Neuronal stem cell (in vitro differentiated cells): Measurements from ENCODE around the gene CARD8.
A peak's percentile ranks its signal among the peaks of the same experiment; 100 is the strongest.

Experiments
- DNase-seq: peaks from one replicate; pipeline ENCODE4 v3.0.0-alpha.2; 2013; ENCODE audit warnings: low spot score
- H2AFZ ChIP-seq: one replicate; pipeline ENCODE4 v1.6.1; 2013; ENCODE audit warnings: mild to moderate bottlenecking, low read length, inconsistent platforms
- H2AK5ac ChIP-seq: 2 replicates; pipeline ENCODE4 v1.6.1; 2013; ENCODE audit warnings: low read depth, mild to moderate bottlenecking, inconsistent platforms, low read length, moderate library complexity, mixed read lengths
- H2BK120ac ChIP-seq: 2 replicates; pipeline ENCODE4 v1.6.1; 2013; ENCODE audit warnings: low read depth, mild to moderate bottlenecking, inconsistent platforms, low read length, moderate library complexity, mixed read lengths
- H2BK12ac ChIP-seq: one replicate; pipeline ENCODE4 v1.6.1; 2013; ENCODE audit warnings: low read length, inconsistent platforms
- H2BK15ac ChIP-seq: 2 replicates; pipeline ENCODE4 v1.6.1; 2013; ENCODE audit warnings: mild to moderate bottlenecking, low read length, inconsistent platforms, mixed read lengths
- H2BK5ac ChIP-seq: one replicate; pipeline ENCODE4 v1.6.1; 2013; ENCODE audit warnings: inconsistent platforms, mild to moderate bottlenecking, low read length, moderate library complexity
- H3K14ac ChIP-seq: one replicate; pipeline ENCODE4 v1.6.1; 2013; ENCODE audit warnings: low read length, inconsistent platforms
- H3K18ac ChIP-seq: 2 replicates; pipeline ENCODE4 v1.6.1; 2013; ENCODE audit warnings: low read length, inconsistent platforms
- H3K23ac ChIP-seq: 2 replicates; pipeline ENCODE4 v1.6.1; 2013; ENCODE audit warnings: low read depth, mild to moderate bottlenecking, mixed read lengths, low read length, inconsistent platforms; ENCODE audit not compliant: poor library complexity
- H3K27ac ChIP-seq: replicated peaks from 3 replicates; pipeline ENCODE4 v1.5.1; 2013; ENCODE audit warnings: low read length, inconsistent platforms
- H3K27me3 ChIP-seq, 3 experiments: 2 replicates each; pipeline ENCODE4 v1.6.1; 2013; ENCODE audit warnings: low read length in 3 of 3, mild to moderate bottlenecking in 2 of 3, inconsistent platforms in 1 of 3, low read depth in 1 of 3, mixed read lengths in 1 of 3, moderate library complexity in 1 of 3; ENCODE audit not compliant: control insufficient read depth in 3 of 3, insufficient read depth in 3 of 3
- H3K36me3 ChIP-seq, 2 donors: replicated peaks in 1 of 2; 2 replicates each; pipeline ENCODE4 v1.6.1; 2013; ENCODE audit warnings: low read length in 2 of 2; ENCODE audit not compliant: control insufficient read depth in 2 of 2, insufficient read depth in 2 of 2
- H3K4ac ChIP-seq: 2 replicates; pipeline ENCODE4 v1.6.1; 2013; ENCODE audit warnings: inconsistent platforms, mild to moderate bottlenecking, low read length, moderate library complexity
- H3K4me1 ChIP-seq, 2 donors: 1 replicate in 1 of 2; 2 replicates in 1 of 2; pipeline ENCODE4 v1.6.1; 2013; ENCODE audit warnings: low read length in 2 of 2, low read depth in 1 of 2; ENCODE audit not compliant: control insufficient read depth in 2 of 2, insufficient read depth in 1 of 2
- H3K4me2 ChIP-seq: one replicate; pipeline ENCODE4 v1.6.1; 2013; ENCODE audit warnings: mild to moderate bottlenecking, low read length, inconsistent platforms; ENCODE audit not compliant: insufficient read depth, poor library complexity, severe bottlenecking
- H3K4me3 ChIP-seq, 2 donors: 2 replicates each; pipeline ENCODE4 v1.5.1; 2013; ENCODE audit warnings: low read length in 2 of 2, mild to moderate bottlenecking in 2 of 2, inconsistent platforms in 1 of 2, moderate library complexity in 1 of 2
- H3K79me1 ChIP-seq: one replicate; pipeline ENCODE4 v1.6.1; 2013; ENCODE audit warnings: low read depth, mild to moderate bottlenecking, inconsistent platforms, low read length, moderate library complexity
- H3K9ac ChIP-seq: one replicate; pipeline ENCODE4 v1.6.1; 2013; ENCODE audit warnings: mild to moderate bottlenecking, low read depth, low read length, inconsistent platforms; ENCODE audit not compliant: poor library complexity
- H3K9me3 ChIP-seq, 2 donors: replicated peaks in 1 of 2; 2 replicates each; pipeline versions ENCODE3 to v1.6.1; 2013; ENCODE audit warnings: low read length in 2 of 2, mild to moderate bottlenecking in 2 of 2, inconsistent platforms in 1 of 2, low read depth in 1 of 2, mixed read lengths in 1 of 2, moderate library complexity in 1 of 2; ENCODE audit not compliant: control insufficient read depth in 2 of 2, insufficient read depth in 1 of 2
- H4K8ac ChIP-seq: one replicate; pipeline ENCODE4 v1.6.1; 2013; ENCODE audit warnings: low read depth, mild to moderate bottlenecking, inconsistent platforms, low read length, moderate library complexity
- H4K91ac ChIP-seq: one replicate; pipeline ENCODE4 v1.6.1; 2013; ENCODE audit warnings: low read length, low read depth, mild to moderate bottlenecking, inconsistent platforms; ENCODE audit not compliant: poor library complexity
- WGBS, 2 donors: extraction: QIAGEN DNeasy Blood & Tissue Kit; methylation state at CpG; one replicate each; pipeline ENCODE4 v1.1.7; 2013; ENCODE audit warnings: missing lambda C conversion rate in 2 of 2, mixed read lengths in 1 of 2; ENCODE audit not compliant: insufficient read length in 2 of 2, insufficient replicate concordance in 1 of 2; ENCODE audit errors: extremely low coverage in 2 of 2; 5-methylcytosine and 5-hydroxymethylcytosine counted together

The CARD8 gene

DNA sequence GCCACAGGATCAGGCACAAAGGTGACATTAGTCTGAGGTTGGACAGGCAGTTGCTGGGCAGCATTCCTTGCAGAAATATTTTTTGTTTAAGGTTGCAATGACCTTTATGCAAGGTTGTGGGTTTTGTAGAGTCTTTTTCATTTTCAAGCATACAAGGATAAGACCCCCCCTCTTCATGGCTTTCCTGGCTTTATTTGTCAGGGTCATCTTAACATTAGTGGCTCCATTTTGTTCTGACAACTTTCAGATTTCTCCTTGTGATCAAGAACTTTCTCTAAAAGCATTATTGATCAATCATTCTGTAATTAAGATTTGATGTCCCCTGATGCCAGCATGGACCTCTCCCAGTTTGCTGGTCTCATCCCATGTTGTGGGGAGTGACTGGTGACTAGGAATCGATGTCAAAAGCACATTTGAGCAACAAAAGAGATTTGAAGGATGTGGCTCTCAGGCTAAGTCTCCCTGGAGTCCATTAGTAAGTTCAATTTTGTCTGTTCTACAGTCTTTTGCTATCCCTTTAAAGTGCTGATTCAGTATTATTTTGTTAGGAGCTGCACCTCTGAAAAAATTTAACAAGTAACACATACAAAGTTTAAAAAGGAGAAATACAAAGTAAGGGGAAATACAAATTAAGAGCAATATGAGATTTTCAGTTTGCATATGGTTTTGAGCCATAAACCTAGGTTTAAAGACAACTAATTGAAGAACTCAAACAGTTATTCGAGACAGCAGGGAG is 5.3 kb downstream of the CARD8 start:
- no peak overlapping the region for H2BK15ac ChIP-seq
- WGBS, 2 donors = no CpG with 5 or more reads among the region's 2 CpGs
- no peaks in the 10 kb centered on the region for H3K79me1 ChIP-seq
- no peak overlapping the region for H3K9ac ChIP-seq
- H4K8ac ChIP-seq = no peak overlapping the region
- no peak overlapping the region for H2AFZ ChIP-seq
- H2BK120ac ChIP-seq = no peak overlapping the region
- no peak for DNase-seq
- H3K4ac ChIP-seq = no peak overlapping the region
- H3K4me3 ChIP-seq = no peak overlapping the region
- H2BK5ac ChIP-seq = no peak overlapping the region
- peaks cover 1 to 71% of the 10 kb centered on the region in 2 donors for H3K36me3 ChIP-seq
- H3K18ac ChIP-seq = no peak overlapping the region
- no peak overlapping the region for H4K91ac ChIP-seq
- no peak overlapping the region for H3K27ac ChIP-seq
- peaks cover 2% of the 10 kb centered on the region in 2 donors for H3K4me1 ChIP-seq
- no peak overlapping the region for H3K4me2 ChIP-seq
- H3K14ac ChIP-seq = no peak overlapping the region
- H3K9me3 ChIP-seq = peaks cover 0 to 11% of the 10 kb centered on the region in 2 donors
- H2AK5ac ChIP-seq = no peak overlapping the region
- H3K27me3 ChIP-seq = no peaks in the 10 kb centered on the region
- no peak overlapping the region for H2BK12ac ChIP-seq
- no peak overlapping the region for H3K23ac ChIP-seq

- Histone ChIP-seq H3K23ac (no peak overlapping the region), H3K4me1 (peaks cover 0 to 2% of the 10 kb centered on the region in 2 donors), H2BK120ac (no peak overlapping the region), H3K4me2 (no peak overlapping the region), H3K9ac (no peak overlapping the region), H3K79me1 (no peaks in the 10 kb centered on the region), H3K4me3 (no peak overlapping the region), H3K9me3 (peaks cover 0 to 11% of the 10 kb centered on the region in 2 donors), H3K27ac (no peak overlapping the region), H4K91ac (no peak overlapping the region), H3K4ac (no peak overlapping the region), H2BK12ac (no peak overlapping the region), H3K18ac (no peak overlapping the region), H3K27me3 (no peaks in the 10 kb centered on the region), H3K14ac (no peak overlapping the region), H4K8ac (no peak overlapping the region), H3K36me3 (peaks cover 1 to 71% of the 10 kb centered on the region in 2 donors), H2BK15ac (no peak overlapping the region), H2BK5ac (no peak overlapping the region), H2AFZ (no peak overlapping the region), H2AK5ac (no peak overlapping the region)
- WGBS, 2 donors = no CpG with 5 or more reads among the region's 13 CpGs
- DNase-seq = no peak
Measured at GRCh38 chr19:48249502-48250014, 6.2 kb downstream of the CARD8 start.

GRCh38 chr19:48248081-48248833 is 7.5 kb downstream of the CARD8 start:
- H3K23ac ChIP-seq = no peak overlapping the region
- no peak overlapping the region for H3K4me2 ChIP-seq
- H3K18ac ChIP-seq = no peak overlapping the region
- H2BK15ac ChIP-seq = no peak overlapping the region
- no peaks in the 10 kb centered on the region for H3K27me3 ChIP-seq
- no peak overlapping the region for H2BK120ac ChIP-seq
- no peak overlapping the region for H3K9ac ChIP-seq
- no peak overlapping the region for H4K91ac ChIP-seq
- H3K14ac ChIP-seq = no peak overlapping the region
- peaks cover 0 to 6% of the 10 kb centered on the region in 2 donors for H3K9me3 ChIP-seq
- H3K79me1 ChIP-seq = no peaks in the 10 kb centered on the region
- H3K4me3 ChIP-seq = no peak overlapping the region
- no peak overlapping the region for H4K8ac ChIP-seq
- H3K36me3 ChIP-seq = peaks cover 1 to 68% of the 10 kb centered on the region in 2 donors
- no peak for DNase-seq
- H2AK5ac ChIP-seq = no peak overlapping the region
- H2BK5ac ChIP-seq = no peak overlapping the region
- H3K4ac ChIP-seq = no peak overlapping the region
- H2BK12ac ChIP-seq = no peak overlapping the region
- H3K27ac ChIP-seq = no peak overlapping the region
- H3K4me1 ChIP-seq = peaks cover 0 to 2% of the 10 kb centered on the region in 2 donors
- H2AFZ ChIP-seq = no peak overlapping the region
- WGBS, 2 donors = no CpG with 5 or more reads among the region's 7 CpGs

GRCh38 chr19:48247212-48247611 is 8.5 kb downstream of the CARD8 start:
- Histone ChIP-seq H4K8ac (no peak overlapping the region), H3K18ac (no peak overlapping the region), H3K4ac (no peak overlapping the region), H2BK120ac (no peak overlapping the region), H3K27me3 (no peaks in the 10 kb centered on the region), H3K79me1 (no peaks in the 10 kb centered on the region), H3K4me1 (peaks cover 0 to 2% of the 10 kb centered on the region in 2 donors), H2BK12ac (no peak overlapping the region), H3K14ac (no peak overlapping the region), H3K9ac (peak overlapping the region; percentile 44), H3K4me3 (no peak overlapping the region), H2AFZ (no peak overlapping the region), H2BK5ac (no peak overlapping the region), H3K27ac (no peak overlapping the region), H3K9me3 (peaks cover 0 to 6% of the 10 kb centered on the region in 2 donors), H3K36me3 (peaks cover 1 to 67% of the 10 kb centered on the region in 2 donors), H4K91ac (no peak overlapping the region), H3K4me2 (no peak overlapping the region), H3K23ac (no peak overlapping the region), H2BK15ac (no peak overlapping the region), H2AK5ac (no peak overlapping the region)
- WGBS, 2 donors = no CpG with 5 or more reads among the region's 3 CpGs
- DNase-seq = no peak
